ENCODE measurements around the gene ZNF446. TPM values are rescaled to one million over a fixed set of nuclear protein-coding genes. Genes with fewer than 3 reads are reported as not detected.

ZNF446 gene
- total and polyA plus RNA-seq, 10 of the 15 experiments (the other 5 are each of a cell fraction or from before 2014, with no cell fraction given): 0.14 to 6.9 (median 4.1) TPM

DNA sequence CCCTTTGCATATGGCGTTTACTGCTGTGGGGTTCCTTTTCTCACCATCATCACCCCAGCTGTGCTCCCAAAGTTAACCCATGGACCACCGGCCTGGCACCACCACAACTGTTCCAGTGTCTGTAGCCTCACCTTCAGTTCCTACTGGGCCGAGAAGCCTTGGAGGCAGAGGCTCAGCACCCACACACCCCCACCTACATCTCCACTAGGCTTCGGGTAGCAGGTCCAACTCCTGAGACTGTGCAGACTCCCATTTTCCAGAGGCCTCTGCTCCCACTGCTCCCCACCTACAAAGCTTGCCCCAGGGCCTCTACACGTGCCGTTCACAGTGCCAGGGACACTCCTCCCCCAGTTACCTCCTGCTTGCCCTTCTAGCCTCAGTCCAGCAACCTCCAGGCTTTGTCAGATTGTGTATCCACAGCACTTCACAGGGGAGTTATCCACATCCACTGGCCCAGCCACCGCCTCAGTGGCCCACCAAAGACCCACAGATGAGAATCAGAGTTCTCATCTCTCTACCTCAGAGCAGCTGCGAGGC lies 21.6 kb downstream of the ZNF446 start:
- Histone ChIP-seq H3K27ac (ENCODE audit: control insufficient read depth, insufficient read depth) (no peak overlapping the region), H4K20me1 (ENCODE audit: control insufficient read depth, insufficient read depth) (no peaks in the 10 kb centered on the region), H3K9me3 (replicated peaks; ENCODE audit: control insufficient read depth, insufficient read depth, low read length) (no peaks in the 10 kb centered on the region; the same call in 2 of the 3 replicates), H3K4me1 (ENCODE audit: control insufficient read depth, insufficient read depth, low read length) (peaks cover 11% of the 10 kb centered on the region), H3K4me3 (peak overlapping the region; percentile 80), H3K4me2 (ENCODE audit: control insufficient read depth, insufficient read depth) (peak overlapping the region; percentile 84), H3K79me2 (ENCODE audit: control insufficient read depth, insufficient read depth, low read length) (peaks cover 11% of the 10 kb centered on the region), H3K27me3 (replicated peaks in 1 of 2; ENCODE audit: control insufficient read depth in 2 of 2, insufficient read depth in 2 of 2, low read length in 1 of 2) (no peaks in the 10 kb centered on the region), H2AFZ (ENCODE audit: control insufficient read depth, low read depth, low read length) (no peak overlapping the region), H3K9ac (ENCODE audit: control insufficient read depth, insufficient read depth, low read length) (peak overlapping the region; percentile 30; the same call in 1 of the 2 replicates), H3K36me3 (ENCODE audit: control insufficient read depth in 2 of 2, insufficient read depth in 2 of 2, low read length in 1 of 2) (no peaks in the 10 kb centered on the region)
- FAIRE-seq (no peak), ATAC-seq (no peak), DNase-seq (ENCODE audit: low read depth, low spot score) (no peak)
- ChIA-PET POLR2A (interaction anchor here (0.6 to 1.1 kb wide), 2 partner anchors 8 to 95 kb away, joined by 3 to 5 read pairs; no protein-coding TSS in a partner anchor), RAD21 (ENCODE audit: unreplicated experiment) (no interaction called here), CTCF (interaction anchor here (4.2 kb wide), 1 partner anchor 22 kb away, joined by 24 read pairs; the partner anchor contains the start of gene ZBTB45), SMC1A (ENCODE audit: uncharacterized antibody, unreplicated experiment) (interaction anchor here (0.7 to 2.6 kb wide), 2 partner anchors 9 to 28 kb away, joined by 3 to 16 read pairs; no protein-coding TSS in a partner anchor)
- 53% methylated on average over 8 of the region's 8 CpGs for WGBS (ENCODE audit: insufficient coverage, insufficient replicate concordance, low lambda C conversion rate, missing lambda C conversion rate)
- intact Hi-C loops (cut with micrococcal nuclease; ENCODE audit: unreplicated experiment): no loop called here
- no TSS peak for BruUV-seq (replicated peaks)
- in situ Hi-C loops (cut with MboI): no loop called here
- TF ChIP-seq, protein P1, sequence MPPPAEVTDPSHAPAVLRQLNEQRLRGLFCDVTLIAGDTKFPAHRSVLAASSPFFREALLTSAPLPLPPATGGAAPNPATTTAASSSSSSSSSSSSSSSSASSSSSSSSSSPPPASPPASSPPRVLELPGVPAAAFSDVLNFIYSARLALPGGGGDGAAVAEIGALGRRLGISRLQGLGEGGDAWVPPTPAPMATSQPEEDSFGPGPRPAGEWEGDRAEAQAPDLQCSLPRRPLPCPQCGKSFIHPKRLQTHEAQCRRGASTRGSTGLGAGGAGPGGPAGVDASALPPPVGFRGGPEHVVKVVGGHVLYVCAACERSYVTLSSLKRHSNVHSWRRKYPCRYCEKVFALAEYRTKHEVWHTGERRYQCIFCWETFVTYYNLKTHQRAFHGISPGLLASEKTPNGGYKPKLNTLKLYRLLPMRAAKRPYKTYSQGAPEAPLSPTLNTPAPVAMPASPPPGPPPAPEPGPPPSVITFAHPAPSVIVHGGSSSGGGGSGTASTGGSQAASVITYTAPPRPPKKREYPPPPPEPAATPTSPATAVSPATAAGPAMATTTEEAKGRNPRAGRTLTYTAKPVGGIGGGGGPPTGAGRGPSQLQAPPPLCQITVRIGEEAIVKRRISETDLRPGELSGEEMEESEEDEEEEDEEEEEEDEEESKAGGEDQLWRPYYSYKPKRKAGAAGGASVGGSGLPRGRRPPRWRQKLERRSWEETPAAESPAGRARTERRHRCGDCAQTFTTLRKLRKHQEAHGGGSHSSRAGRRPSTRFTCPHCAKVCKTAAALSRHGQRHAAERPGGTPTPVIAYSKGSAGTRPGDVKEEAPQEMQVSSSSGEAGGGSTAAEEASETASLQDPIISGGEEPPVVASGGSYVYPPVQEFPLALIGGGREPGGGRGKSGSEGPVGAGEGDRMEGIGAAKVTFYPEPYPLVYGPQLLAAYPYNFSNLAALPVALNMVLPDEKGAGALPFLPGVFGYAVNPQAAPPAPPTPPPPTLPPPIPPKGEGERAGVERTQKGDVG (CRISPR knock-in tag; IDR thresholded peaks at IDR 0.05): no peak
- TF ChIP-seq, protein P2, sequence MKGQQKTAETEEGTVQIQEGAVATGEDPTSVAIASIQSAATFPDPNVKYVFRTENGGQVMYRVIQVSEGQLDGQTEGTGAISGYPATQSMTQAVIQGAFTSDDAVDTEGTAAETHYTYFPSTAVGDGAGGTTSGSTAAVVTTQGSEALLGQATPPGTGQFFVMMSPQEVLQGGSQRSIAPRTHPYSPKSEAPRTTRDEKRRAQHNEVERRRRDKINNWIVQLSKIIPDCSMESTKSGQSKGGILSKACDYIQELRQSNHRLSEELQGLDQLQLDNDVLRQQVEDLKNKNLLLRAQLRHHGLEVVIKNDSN (IDR thresholded peaks at IDR 0.05; ENCODE audit: borderline replicate concordance, extremely low read length, insufficient read depth, low read depth, low read length): no peak
- TF ChIP-seq NR2F1 (conservative IDR thresholded peaks at IDR 0.05) (no peak), FOXM1 (IDR thresholded peaks at IDR 0.05; ENCODE audit: low read depth, low read length) (no peak), NFYA (IDR thresholded peaks at IDR 0.05; ENCODE audit: borderline replicate concordance, low read depth, low read length) (no peak), TCF12 (IDR thresholded peaks at IDR 0.05; ENCODE audit: low read depth, low read length) (no peak), ZSCAN29 (IDR thresholded peaks at IDR 0.05) (no peak), SMAD1 (IDR thresholded peaks at IDR 0.05; ENCODE audit: low read depth, partially characterized antibody) (no peak)
- TF ChIP-seq, protein P3, sequence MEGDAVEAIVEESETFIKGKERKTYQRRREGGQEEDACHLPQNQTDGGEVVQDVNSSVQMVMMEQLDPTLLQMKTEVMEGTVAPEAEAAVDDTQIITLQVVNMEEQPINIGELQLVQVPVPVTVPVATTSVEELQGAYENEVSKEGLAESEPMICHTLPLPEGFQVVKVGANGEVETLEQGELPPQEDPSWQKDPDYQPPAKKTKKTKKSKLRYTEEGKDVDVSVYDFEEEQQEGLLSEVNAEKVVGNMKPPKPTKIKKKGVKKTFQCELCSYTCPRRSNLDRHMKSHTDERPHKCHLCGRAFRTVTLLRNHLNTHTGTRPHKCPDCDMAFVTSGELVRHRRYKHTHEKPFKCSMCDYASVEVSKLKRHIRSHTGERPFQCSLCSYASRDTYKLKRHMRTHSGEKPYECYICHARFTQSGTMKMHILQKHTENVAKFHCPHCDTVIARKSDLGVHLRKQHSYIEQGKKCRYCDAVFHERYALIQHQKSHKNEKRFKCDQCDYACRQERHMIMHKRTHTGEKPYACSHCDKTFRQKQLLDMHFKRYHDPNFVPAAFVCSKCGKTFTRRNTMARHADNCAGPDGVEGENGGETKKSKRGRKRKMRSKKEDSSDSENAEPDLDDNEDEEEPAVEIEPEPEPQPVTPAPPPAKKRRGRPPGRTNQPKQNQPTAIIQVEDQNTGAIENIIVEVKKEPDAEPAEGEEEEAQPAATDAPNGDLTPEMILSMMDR (IDR thresholded peaks at IDR 0.05 in 2 of 3, conservative IDR thresholded peaks at IDR 0.05 in 1 of 3; ENCODE audit: control insufficient read depth in 2 of 3, extremely low read depth in 1 of 3, insufficient read depth in 1 of 3, low read depth in 3 of 3, low read length in 3 of 3): no peak
- TF ChIP-seq, protein P4, sequence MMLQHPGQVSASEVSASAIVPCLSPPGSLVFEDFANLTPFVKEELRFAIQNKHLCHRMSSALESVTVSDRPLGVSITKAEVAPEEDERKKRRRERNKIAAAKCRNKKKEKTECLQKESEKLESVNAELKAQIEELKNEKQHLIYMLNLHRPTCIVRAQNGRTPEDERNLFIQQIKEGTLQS (IDR thresholded peaks at IDR 0.05; ENCODE audit: borderline replicate concordance, extremely low read depth, low read depth, low read length): no peak
- TF ChIP-seq, protein P5, sequence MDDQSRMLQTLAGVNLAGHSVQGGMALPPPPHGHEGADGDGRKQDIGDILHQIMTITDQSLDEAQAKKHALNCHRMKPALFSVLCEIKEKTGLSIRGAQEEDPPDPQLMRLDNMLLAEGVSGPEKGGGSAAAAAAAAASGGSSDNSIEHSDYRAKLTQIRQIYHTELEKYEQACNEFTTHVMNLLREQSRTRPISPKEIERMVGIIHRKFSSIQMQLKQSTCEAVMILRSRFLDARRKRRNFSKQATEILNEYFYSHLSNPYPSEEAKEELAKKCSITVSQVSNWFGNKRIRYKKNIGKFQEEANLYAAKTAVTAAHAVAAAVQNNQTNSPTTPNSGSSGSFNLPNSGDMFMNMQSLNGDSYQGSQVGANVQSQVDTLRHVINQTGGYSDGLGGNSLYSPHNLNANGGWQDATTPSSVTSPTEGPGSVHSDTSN (IDR thresholded peaks at IDR 0.05; ENCODE audit: insufficient replicate concordance, low read depth, low read length): no peak
